Adrenal gland (tissue), 5 donors: Measurements from ENCODE around the gene HABP4.

ENCODE experiments used
- POLR2A ChIP-seq, 2 donors: fragments of 450-650 bp; IDR thresholded peaks; one replicate each; pipeline ENCODE4 v1.6.1; 2017; ENCODE audit warnings: antibody characterized with exemption in 2 of 2, mild to moderate bottlenecking in 2 of 2, moderate library complexity in 1 of 2
- TF ChIP-seq, protein P1 (sequence below), 6 experiments: fragments of 450-650 bp in 4 of 6; fragments of 200-600 bp in 2 of 6; sonication (generic) in 1 of 6; IDR thresholded peaks; 1 replicate in 5 of 6; 2 replicates in 1 of 6; pipeline versions ENCODE4 v1.5.1 to v1.8.0; 2016 to 2021; ENCODE audit warnings: antibody characterized with exemption in 6 of 6, mild to moderate bottlenecking in 2 of 6, moderate library complexity in 1 of 6
- donor health status: DM: no; HTN: no; CAD: no.

DNA sequence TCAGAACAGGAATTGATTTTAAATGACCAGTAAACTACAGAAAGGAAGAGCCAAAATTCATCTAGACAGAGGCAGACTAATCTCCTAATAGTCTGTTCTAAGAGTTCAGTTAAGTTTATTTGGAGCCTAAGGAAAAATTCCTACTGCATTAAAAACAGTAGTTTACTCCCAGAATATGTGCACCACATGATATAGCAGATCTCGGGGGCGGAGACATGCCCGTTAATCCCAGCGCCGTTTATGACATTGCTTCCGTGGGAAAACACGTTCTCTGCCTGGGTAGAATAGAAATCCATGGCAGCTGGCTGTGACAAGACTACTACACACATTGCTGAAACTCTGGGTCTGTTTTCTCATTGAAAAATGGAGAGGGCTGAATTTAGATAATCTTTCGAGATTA is 11.4 kb downstream of the HABP4 start:
- TF ChIP-seq POLR2A (IDR thresholded peaks at IDR 0.05): no peak
- TF ChIP-seq, protein P1, sequence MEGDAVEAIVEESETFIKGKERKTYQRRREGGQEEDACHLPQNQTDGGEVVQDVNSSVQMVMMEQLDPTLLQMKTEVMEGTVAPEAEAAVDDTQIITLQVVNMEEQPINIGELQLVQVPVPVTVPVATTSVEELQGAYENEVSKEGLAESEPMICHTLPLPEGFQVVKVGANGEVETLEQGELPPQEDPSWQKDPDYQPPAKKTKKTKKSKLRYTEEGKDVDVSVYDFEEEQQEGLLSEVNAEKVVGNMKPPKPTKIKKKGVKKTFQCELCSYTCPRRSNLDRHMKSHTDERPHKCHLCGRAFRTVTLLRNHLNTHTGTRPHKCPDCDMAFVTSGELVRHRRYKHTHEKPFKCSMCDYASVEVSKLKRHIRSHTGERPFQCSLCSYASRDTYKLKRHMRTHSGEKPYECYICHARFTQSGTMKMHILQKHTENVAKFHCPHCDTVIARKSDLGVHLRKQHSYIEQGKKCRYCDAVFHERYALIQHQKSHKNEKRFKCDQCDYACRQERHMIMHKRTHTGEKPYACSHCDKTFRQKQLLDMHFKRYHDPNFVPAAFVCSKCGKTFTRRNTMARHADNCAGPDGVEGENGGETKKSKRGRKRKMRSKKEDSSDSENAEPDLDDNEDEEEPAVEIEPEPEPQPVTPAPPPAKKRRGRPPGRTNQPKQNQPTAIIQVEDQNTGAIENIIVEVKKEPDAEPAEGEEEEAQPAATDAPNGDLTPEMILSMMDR (IDR thresholded peaks at IDR 0.05): no peak
